ENCODE results near the gene ATP5F1D. TPM values are rescaled to one million over a fixed set of nuclear protein-coding genes. Genes with fewer than 3 reads are reported as not detected.
A peak's percentile ranks its signal among the peaks of the same experiment; 100 is the strongest.

ATP5F1D gene
- total RNA-seq, 2 donors from 2014 or later = 341 to 530 TPM

DNA sequence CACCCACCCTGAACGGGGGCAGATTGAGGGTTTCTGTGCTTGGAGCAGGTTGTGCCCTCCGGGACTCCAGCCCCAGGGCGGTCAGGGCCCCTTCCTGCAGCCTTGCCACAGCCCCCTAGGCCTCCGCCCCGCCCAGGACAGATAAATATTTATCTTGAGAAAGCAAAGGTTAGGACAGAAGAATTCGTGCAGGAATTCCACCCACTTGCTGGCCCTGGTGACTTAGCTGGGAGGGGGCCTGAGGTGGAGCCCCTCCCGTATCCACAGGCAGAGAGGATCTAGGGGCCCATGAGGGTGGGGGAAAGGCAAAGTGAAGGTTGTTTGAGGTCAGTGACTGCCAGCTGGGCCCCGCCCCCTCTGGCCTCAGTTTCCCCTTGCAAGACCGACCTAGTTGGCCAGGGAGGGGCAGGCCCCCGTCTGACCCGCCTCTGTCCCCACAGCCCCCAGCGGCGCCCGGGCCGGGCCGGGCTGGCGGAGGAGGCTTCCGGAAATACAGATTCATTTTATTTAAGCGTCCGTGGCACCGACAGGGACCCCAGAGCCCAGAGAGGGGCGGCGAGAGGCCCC lies 12.0 kb downstream of the ATP5F1D start:
- ATAC-seq (peak; percentile 3), DNase-seq (peak in 1 of 2 donors; percentile 75)
- intact Hi-C loops (cut with DNase I, micrococcal nuclease) = no loop called here

DNA sequence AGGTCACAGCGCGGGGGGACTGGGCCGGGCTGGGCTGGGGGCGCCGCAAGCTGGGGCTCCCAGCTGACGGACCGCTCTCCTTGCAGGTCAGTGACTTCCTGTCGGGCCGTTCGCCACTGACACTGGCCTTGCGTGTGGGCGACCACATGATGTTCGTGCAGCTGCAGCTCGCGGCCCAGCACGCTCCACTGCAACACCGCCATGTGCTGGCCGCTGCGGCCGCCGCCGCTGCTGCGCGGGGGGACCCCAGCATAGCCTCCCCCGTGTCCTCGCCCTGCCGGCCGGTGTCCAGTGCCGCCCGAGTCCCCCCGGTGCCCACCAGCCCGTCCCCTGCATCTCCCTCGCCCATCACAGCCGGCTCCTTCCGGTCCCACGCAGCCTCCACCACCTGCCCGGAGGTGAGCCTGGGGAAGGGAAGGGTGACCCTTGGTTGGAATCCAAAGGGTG lies 12.6 kb downstream of the ATP5F1D start:
- intact Hi-C loops (cut with DNase I, micrococcal nuclease) = no loop called here
- no peak for ATAC-seq
- peak; percentile 40 to 63 for DNase-seq

DNA sequence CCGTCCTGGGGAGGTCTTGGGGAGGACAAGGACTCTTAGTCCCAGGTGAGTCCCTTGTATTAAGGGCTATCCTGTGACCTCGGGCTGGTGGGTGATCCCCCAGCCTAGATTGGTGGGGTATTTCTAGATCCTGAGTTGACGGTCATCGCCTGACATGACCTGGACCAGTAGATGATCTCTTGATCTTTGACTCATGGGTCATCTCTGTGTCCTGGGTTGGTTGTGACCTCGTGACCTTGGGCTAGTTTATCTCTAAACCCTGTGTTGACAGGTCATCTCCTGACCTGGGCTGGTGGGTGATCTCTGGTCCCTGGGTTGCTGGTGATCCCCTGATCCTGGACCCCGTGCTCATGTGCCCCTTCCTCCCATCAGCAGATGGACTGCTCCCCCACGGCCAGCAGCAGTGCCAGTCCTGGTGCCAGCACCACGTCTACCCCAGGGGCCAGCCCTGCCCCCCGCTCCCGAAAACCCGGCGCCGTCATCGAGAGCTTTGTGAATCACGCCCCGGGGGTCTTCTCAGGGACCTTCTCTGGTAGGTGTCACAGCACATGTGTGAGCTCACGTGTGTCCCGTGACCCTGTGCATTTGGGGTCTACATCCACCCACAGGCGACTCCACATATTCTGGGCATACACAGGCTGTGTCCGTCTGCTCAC lies 13.1 kb downstream of the ATP5F1D start:
- DNase-seq = no peak
- no peak for ATAC-seq
- intact Hi-C loops (cut with DNase I, micrococcal nuclease) = no loop called here

DNA sequence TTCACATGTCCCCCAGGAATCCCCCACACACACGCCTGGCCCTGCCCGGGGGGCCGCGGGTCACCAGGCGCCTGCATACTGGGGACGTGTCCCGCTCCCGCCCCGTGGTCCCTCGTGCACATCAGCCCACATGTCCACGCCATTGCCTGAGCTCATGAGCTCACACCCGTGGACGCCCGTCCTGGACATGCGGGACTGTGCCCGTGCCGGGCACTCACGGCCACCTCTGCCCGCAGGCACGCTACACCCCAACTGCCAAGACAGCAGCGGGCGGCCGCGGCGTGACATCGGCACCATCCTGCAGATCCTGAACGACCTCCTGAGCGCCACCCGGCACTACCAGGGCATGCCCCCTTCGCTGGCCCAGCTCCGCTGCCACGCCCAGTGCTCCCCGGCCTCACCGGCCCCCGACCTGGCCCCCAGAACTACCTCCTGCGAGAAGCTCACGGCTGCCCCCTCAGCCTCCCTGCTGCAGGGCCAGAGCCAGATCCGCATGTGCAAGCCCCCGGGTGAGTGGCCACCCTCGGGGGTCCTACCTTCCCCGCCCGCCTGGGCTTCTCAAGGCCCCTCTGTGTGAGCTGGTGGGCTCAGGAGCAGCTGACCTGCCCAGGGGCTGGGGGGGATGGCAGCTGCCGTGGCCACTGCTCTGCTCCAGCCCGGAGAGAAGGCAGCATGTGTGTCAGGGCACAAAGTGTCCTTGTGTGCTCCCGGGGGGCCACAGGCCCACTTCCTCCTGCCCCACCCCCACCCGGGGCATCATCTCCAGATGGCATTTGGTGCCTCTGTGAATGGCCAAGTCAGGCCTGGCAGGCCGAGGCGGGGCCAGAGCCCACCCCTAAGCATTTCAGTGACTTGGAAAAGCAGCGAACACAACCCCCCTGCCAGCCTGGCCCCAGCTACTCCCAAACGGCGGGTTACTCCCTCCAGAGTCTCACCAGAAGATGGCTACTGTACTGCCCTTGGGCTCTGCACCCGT lies 13.9 kb downstream of the ATP5F1D start:
- DNase-seq (peak in 1 of 2 donors; percentile 28), ATAC-seq (no peak)
- intact Hi-C loops (cut with DNase I, micrococcal nuclease) = no loop called here

DNA sequence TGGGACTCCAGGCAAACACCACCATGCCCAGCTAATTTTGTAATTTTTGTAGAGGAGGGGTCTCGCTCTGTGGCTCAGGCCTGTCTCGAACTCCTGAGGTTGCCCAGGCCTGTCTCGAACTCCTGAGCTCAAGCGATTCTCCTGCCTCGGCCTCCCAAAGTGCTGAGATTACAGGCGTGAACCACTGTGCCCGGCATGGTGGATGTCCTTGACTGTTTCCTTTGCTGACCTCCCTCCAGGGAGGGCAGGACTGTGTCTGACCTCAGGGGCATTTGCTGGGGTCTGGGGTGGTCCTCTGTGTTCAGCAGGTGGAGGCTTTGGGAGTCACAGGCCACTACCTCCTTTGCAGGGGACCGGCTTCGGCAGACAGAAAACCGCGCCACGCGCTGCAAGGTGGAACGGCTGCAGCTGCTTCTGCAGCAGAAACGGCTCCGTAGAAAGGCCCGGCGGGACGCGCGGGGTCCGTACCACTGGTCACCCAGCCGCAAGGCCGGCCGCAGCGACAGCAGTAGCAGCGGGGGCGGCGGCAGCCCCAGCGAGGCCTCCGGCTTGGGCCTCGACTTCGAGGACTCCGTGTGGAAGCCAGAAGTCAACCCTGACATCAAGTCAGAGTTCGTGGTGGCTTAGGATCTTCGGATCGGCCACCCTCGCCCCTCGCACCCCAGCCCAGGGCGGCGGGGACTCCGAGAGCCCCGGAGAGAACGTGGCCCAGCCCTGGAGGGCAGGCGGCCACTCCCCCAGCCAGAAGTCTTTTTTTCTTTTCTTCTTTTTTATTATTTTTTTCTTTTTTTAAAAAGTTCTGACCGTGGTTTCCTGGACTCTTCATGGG lies 15.3 kb downstream of the ATP5F1D start:
- intact Hi-C loops (cut with DNase I, micrococcal nuclease) = no loop called here
- ATAC-seq (no peak), DNase-seq (peak in 1 of 2 donors; percentile 23)

DNA sequence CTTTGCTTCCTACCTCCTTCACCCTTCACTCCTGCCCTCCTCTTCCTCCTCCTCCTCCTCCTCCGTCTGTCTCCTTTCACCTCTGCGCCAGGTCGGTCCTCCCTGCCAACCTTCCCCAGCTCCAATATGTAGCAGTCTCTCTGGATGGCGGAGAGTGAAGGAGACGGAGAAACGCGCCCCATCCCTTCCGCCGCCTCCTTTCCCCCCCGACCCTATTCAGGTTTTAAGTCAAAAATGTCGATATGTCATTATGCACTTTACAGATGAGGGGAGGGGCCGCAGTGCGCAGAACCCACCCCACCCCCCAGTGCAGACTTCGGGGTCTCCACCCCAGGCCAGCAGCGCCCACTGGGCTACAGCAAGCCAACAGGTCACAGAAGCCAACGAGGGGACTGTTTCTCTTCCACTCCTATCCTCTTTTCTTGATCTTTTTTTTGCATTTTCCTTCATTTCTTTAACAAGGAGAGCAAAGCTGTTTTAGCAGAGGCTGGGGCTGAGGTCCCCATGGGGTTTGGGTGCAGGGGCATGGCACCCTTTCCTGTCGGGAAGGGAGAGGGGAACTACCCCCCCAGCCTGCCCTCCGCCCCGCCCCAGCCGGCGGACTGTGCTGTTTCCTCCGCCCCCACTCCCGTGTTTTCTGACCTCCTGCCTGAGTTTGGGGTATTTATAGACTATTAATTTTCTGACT lies 16.1 kb downstream of the ATP5F1D start:
- intact Hi-C loops (cut with DNase I, micrococcal nuclease) = no loop called here
- ATAC-seq = no peak
- DNase-seq = no peak

DNA sequence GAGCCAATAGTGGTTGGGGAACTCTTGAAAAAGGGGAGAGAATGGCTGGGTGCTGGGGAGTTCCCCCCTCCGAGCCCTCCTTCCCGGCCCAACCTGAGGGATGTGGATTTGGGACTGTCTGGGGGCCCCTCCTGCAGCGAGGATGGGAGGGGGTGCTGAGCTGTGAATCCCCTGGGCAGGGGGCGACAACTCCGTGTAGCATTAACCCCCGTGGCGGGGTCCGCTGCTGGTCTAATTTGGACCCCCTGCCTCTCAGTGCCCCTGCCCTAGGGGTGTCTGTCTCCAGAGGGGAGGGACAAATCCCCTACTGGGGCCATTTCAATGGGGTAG lies 16.6 kb downstream of the ATP5F1D start:
- DNase-seq (no peak), ATAC-seq (no peak)
- intact Hi-C loops (cut with DNase I, micrococcal nuclease) = no loop called here

DNA sequence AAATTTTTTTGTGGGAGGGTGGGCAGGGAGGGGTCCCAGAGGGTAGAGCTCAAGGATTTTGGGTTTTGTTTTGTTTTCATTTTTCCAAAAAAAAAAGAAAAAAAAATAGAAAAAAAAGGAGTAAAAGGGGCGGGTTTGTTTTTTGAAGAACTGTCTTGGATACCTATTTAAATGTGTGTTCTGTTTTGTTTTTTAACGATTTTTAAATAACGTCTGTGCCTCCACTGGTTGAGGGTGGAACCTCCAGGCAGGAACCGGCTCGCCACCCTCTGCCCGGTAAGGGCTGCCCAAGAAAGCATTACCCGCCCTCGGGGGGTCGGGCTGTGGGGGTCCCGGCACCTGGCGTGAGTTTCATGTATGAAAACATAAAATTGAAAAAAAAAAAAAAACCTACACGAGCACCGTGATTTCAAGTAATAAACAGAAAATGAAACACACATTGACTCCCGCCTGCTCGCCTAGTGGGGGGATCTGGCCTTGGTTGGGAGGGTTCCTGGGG lies 17.2 kb downstream of the ATP5F1D start:
- ATAC-seq (no peak), DNase-seq (peak in 1 of 2 donors; percentile 45)
- intact Hi-C loops (cut with DNase I, micrococcal nuclease) = no loop called here

DNA sequence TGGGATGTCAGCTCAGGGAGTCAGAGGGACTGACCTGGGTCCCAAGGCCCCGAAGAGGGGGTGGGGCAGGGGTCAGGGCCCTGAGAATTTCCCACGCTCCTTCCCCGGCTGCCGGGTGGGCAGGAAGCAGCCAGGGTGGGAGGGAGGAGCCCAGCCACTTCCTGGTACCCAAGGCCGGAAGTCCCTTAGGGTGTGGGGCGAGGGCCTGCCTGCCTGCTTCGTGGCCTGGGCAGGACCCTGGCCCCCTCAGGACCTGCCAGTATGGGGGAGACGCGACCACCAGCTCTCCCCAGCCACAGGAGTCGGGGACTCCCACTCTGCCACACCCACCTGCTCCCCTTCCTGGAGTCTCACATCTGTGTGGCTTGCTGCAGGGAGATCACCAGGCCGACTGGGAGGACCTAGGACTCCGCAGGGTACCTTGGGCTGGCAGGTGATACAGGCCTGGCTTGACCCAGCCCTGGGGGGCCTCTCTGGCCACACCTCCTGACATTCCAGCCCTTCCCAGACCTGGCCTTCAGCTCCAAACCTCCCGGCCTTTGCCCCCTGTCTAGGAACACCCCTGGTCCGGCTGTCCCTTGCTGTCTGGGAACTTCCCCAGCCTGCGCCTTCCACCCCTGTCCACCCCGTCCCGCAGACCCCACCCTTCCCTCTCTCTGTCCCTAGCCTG lies 17.8 kb downstream of the ATP5F1D start:
- DNase-seq = peak; percentile 87 to 90
- intact Hi-C loops (cut with DNase I, micrococcal nuclease) = no loop called here

DNA sequence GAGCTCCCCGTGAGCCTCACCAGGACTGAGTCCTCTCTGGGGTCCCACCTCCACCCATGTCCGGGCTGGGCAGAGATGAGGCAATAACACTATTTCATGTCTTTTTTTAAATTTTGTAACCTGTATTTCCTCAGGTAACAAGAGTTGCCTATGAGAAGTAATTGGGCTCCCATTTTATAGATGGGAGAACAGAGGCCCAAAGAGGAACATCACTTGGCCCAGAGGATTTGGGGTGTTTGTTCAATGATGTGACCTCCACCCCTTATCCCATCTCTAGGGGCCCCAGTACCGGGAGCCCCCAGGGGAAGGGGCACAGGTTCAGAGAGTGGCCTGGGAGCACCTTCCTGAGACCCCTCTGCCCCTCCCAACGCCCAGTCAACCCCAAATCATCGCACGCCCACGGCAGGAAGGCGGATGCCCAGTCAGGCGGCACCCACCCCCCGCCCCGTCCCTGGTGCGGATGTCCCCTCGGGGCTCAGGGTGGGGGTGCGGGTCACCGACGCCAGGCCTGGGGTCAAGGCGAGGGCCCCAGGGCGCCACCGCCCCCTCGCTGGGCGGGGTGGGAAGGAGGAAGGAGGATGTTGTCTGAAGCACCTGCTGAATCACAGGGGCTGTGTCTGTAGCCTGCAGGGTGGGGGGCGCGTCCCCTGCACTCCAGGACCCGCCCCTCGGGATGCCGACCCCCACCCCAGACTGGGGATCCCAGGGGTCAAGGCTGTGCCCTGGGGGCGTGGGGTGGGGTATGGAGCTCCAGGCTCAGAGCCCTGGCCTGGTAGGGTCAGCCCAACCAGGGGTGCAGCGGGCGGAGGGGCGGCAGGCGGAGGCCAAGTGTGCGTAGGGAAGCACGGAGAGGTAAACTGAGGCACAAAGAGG lies 18.6 kb downstream of the ATP5F1D start:
- DNase-seq (peak in 1 of 2 donors; percentile 68), ATAC-seq (peak; percentile 7)
- intact Hi-C loops (cut with DNase I, micrococcal nuclease) = no loop called here

More for the DNA sequence above, 17.8 kb downstream of the ATP5F1D start:
- peak; percentile 38 for ATAC-seq

DNA sequence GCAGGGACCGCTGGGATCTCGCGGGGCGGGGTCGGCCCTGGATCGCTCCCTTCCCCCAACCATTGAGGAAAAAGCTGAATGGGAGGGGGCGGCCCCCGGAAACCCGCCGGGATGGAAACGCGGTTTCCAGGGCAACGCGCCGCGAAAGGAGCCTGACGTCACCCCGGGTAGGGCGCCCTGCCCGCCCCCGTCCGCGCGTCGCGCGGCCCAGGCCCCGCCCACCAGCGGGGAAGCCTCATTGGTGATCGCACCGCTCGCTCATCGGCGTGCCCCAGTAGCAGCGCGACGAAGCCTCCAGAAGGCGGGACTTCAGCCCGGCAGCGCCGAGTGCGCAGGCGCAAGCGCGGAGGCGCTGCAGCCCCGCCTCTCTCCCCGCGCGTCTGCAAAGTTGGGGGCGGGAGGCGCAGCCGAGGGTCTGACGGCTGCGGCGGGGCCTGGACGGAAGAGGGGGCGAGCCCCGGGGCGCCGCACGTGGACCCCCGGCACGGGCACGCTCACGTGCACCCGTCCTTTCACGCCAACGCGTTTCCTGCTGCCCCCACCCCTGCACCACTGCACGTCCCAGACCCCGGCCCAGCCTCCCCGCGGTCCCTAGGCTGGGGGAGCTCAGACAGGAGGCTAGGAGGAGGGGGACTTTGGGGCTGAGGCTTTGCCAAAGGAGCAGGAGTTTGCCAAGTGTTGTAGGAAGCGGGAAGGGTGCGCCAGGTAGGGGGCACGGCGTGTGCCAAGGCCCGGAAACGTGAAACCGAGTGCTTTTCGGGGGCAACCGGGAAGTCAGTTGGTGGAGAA lies 19.4 kb downstream of the ATP5F1D start:
- ATAC-seq = peak; percentile 59
- peak; percentile 95 to 97 for DNase-seq
- intact Hi-C loops (cut with DNase I, micrococcal nuclease) = no loop called here

DNA sequence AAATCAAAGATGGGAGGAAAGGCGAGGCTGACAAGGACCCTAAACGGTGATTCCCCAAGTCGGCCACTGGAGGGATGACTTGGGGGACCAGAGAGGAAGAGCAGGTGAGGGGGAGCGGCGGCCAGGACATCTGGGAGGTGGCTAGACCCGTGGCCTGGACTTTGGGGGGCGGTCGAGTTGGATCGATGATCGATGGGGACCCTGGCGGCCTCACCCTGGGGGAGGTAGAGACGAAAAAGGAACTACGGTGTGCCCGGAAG lies 19.9 kb downstream of the ATP5F1D start:
- ATAC-seq = no peak
- DNase-seq = no peak
- intact Hi-C loops (cut with DNase I, micrococcal nuclease) = no loop called here

DNA sequence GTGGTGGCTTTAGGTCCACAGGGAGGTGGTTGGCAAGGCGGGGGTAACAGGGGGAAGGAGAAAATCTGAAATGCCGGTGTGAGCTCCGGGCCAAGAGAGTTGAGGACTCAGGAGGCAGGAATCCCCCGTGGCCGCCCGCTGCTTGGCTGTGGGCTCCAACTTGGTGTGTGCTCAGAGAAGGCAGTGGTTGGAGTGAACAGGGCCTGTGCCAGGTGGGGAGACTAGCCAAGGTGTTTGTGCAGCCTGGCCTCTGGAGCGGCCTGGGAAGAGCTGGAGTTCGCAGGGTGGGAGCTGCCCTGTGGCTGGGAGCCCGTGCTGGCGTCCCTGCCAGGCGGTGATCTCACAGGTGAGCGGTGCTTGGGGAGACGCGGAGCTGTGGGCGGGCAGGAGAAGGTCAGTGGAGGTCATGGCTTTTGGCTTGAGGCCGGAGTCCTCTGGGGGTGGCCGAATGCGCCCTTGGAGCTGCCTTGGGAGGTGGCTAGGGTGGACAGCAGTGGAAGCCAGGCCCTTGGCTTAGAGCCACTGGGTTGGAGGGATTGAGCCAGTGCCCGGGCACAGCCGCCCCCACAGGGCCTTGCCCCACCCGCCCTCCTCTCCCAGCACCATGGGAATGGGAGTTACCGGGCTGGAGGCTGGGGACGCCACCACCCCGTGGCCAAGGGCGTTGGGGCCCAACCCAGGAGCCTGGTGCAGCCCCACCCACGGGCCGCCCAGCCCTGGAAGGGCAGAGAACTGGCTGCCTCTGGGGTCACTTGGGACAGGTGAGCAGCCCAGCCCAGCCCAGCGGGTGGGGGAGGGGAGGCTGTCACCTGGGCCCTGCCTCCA lies 20.5 kb downstream of the ATP5F1D start:
- ATAC-seq (peak; percentile 53), DNase-seq (peak; percentile 94 to 95)
- intact Hi-C loops (cut with DNase I, micrococcal nuclease) = no loop called here

DNA sequence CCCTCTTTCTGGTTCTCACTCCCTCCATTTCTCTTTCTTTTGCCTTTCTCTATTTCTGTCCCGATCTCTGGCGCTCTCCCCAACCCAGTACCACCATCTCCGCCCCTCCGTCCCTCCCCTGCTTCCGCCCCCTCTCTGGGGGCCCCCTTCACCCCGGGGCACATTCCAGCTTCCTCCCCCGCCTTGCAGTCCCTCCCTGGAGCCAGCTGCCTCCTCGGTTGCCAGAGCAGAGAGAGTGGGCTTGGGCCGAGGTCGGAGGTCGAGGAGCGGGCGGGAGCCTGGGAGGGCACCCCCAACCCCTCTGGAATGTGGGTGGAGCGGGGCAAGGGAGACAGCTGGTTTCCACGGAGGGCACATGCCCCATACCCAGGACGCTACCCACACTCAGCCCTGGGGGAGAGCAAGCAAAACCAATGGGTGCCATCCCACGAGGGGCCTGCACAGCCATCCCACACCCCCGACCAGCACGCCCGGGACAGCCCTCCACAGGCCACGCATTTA lies 21.1 kb downstream of the ATP5F1D start:
- DNase-seq (no peak), ATAC-seq (no peak)
- intact Hi-C loops (cut with DNase I, micrococcal nuclease) = no loop called here

DNA sequence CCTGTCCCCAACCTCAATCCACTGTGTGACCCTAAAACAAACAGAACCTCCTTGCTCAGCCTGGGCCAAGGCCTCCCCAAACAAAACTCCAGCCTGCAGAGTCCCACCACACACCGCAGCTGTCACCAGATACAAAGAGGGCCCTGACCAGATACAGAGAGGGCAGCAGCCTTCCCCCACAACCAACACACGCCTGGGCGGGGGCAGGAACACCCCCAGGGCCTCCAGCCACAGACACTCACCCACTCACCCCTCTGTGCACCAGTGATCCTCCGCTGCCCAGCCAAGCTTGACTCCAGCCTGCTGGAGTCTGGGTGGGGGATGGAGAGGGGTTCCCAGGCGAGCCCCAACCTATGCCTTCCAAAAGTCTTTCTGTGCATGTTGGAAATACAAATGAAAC lies 21.6 kb downstream of the ATP5F1D start:
- no peak for ATAC-seq
- no peak for DNase-seq
- intact Hi-C loops (cut with DNase I, micrococcal nuclease) = no loop called here

All from left colon (tissue), 2 donors.